NT2/D1 (cell line): ENCODE measurements around the gene MAP3K4.

Experiments
- SUZ12 ChIP-seq: IDR thresholded peaks from 2 replicates; pipeline ENCODE4 v1.6.1; 2011; ENCODE audit not compliant: insufficient read length, insufficient read depth; ENCODE audit errors: extremely low read depth
- YY1 ChIP-seq: IDR thresholded peaks from 2 replicates; pipeline ENCODE4 v1.6.1; 2011; ENCODE audit not compliant: insufficient read length, insufficient read depth

DNA sequence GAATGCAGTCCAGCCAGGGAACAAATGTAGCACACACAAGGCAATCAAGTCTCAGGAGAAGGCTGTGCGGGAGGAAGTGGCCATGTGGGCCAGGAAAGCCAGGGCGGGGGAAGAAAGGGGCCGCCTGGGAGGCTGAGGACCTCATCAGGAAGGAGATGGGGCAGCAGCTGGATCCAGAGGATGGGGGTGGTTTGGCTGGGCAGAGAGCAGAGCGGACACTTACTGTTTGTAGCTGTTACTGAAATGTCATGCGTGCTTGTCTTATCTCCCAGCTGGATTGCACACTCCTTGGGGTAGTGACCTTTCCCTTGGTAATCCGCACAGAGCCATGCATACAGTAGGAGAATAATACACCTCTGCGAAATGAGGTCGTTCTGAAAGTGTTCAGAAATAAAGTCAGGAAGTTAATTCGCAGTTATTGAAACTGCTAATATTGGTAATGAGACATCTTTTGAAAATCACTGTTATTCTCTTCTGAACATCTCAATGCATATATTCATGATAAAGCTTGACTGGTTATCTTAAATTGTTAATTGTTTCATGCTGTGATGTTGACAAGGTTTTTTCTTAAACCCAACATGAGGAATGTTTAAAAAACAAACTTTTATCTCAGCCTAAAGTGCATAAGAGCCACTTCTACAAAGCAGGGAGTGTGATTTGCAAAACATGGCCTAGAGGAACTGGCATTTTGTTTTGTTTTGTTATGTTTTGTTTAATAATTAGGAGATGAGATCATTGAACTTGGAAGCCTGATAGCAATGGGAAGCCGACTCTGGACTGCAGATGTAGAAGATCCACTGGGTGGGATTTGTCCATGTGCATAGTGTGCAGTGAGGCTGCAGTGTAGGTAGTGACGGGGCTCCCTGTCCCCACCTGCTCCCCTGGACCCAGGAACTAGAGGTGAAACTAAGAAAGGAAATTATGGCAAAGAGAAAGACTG lies 18.0 kb upstream of the MAP3K4 start:
- TF ChIP-seq YY1: no peak
- TF ChIP-seq SUZ12: no peak
